NCI-H1092 (cell line): Measurements from ENCODE around the gene PGAP3.
A peak's percentile ranks its signal among the peaks of the same experiment; 100 is the strongest.

Source experiments
- DNase-seq: peaks from one replicate; lab custom pipeline; 2025; lab: John Stamatoyannopoulos, UW

PGAP3 gene

GRCh38 chr17:39636927-39637736 lies 50.7 kb downstream of the PGAP3 start, which contains the start of gene STARD3:
Gene STARD3, plus strand, starts transcription at chr17:39637144. Its CDS starts 16,388 bp downstream, at chr17:39653532.
- peak; percentile 87 for DNase-seq

GRCh38 chr17:39636587-39636926 lies 51.3 kb downstream of the PGAP3 start:
- DNase-seq, result no peak

GRCh38 chr17:39635614-39636176 lies 52.2 kb downstream of the PGAP3 start:
- no peak for DNase-seq

- DNase-seq, result peak; percentile 16
Observed at GRCh38 chr17:39634384-39634871, 53.4 kb downstream of the PGAP3 start.

GRCh38 chr17:39633570-39634183 lies 54.2 kb downstream of the PGAP3 start:
- no peak for DNase-seq

GRCh38 chr17:39632153-39632941 lies 55.5 kb downstream of the PGAP3 start:
- peak; percentile 62 for DNase-seq

GRCh38 chr17:39631403-39631802 lies 56.5 kb downstream of the PGAP3 start:
- no peak for DNase-seq

GRCh38 chr17:39629898-39630297 lies 58.0 kb downstream of the PGAP3 start:
- DNase-seq, result no peak

- DNase-seq, result no peak
Observed at GRCh38 chr17:39629494-39629880, 58.4 kb downstream of the PGAP3 start.

GRCh38 chr17:39628655-39629493 lies 59.0 kb downstream of the PGAP3 start:
- no peak for DNase-seq

GRCh38 chr17:39627712-39628516 lies 59.9 kb downstream of the PGAP3 start:
- no peak for DNase-seq

- no peak for DNase-seq
Observed at GRCh38 chr17:39627047-39627711, 60.7 kb downstream of the PGAP3 start.

GRCh38 chr17:39626171-39627046 lies 61.4 kb downstream of the PGAP3 start, which contains the start of gene PPP1R1B:
Gene PPP1R1B, plus strand, starts transcription at chr17:39626952. Its CDS starts 441 bp downstream, at chr17:39627393.
- no peak for DNase-seq

GRCh38 chr17:39625198-39625785 lies 62.6 kb downstream of the PGAP3 start:
- DNase-seq, result no peak

- DNase-seq, result no peak
Observed at GRCh38 chr17:39624313-39624712, 63.5 kb downstream of the PGAP3 start.

- DNase-seq, result peak; percentile 79
Observed at GRCh38 chr17:39623356-39623950, 64.4 kb downstream of the PGAP3 start.

GRCh38 chr17:39622380-39623006 lies 65.4 kb downstream of the PGAP3 start:
- no peak for DNase-seq
